DMS79 (cell line): Measurements from ENCODE around the gene ASTN1.

Source experiments
- DNase-seq: peaks from one replicate; lab custom pipeline; 2025; lab: John Stamatoyannopoulos, UW

The ASTN1 gene

GRCh38 chr1:177163844-177164379 lies 600 bp downstream of the ASTN1 start:
- no peak for DNase-seq

DNA sequence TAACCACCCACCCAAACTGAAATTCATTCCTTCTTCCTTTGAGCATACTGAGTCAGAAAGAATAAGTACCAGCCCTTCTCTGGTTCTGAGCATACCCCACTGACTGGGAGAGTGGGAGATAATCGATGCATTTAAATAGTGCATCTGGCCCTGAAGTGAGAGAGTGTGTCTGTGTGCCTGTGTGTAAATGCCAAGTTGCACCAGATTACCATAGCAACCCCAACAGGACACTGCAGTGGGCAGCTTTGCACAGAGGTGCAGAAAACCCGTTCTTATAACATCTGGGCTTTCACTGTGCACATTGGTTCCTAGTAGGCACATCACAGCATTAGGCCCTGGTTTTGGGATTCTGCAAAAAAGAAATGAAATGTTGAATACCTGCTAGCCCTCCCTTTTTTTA lies 2.3 kb downstream of the ASTN1 start:
- DNase-seq: no peak

- DNase-seq: no peak
Measured at GRCh38 chr1:177146499-177146898, 18.0 kb downstream of the ASTN1 start.

GRCh38 chr1:177145106-177146070 lies 19.1 kb downstream of the ASTN1 start:
- DNase-seq: no peak

GRCh38 chr1:177142791-177143271 lies 21.7 kb downstream of the ASTN1 start:
- no peak for DNase-seq

DNA sequence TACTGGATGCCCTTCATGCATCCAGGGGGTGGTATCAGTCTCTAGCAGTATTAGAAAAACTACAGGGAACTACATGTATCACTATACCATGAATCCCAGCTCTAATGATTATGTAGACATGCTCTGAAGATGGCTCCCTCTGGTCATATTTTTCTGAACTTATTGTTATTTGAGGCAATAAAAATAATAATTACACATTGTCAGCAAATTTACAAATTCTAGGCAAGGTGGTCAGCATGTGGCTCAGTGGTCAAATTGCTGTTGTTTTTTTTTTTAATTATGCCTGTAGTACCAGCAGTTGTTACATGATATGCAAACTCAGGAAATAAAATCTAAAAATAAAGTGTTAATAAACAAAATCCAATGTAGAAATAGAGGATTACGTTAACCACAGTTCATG lies 22.5 kb downstream of the ASTN1 start:
- DNase-seq: no peak

- no peak for DNase-seq
Measured at GRCh38 chr1:177138347-177138746, 26.2 kb downstream of the ASTN1 start.

DNA sequence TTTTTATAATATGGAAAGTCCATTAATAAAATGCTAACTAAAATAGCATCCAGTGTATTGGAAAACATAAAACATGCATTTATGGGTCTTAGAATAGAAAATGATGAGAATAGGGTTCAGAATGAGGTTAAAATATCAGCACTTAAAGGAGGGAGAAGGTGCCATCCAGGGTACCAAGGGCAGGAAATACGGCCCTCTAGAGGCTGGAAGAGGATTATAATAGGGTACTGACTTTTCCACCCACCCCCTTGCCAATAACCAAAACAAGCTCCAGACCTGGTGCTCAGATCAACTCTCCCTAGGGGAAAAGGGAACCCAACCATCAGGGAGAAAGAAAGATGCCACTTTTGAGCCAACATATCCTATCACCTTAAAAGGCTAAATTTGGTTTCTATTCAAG lies 26.7 kb downstream of the ASTN1 start:
- DNase-seq: no peak

GRCh38 chr1:177135250-177135649 lies 29.3 kb downstream of the ASTN1 start:
- DNase-seq: no peak

- no peak for DNase-seq
Measured at GRCh38 chr1:177133977-177134538, 30.5 kb downstream of the ASTN1 start.

- no peak for DNase-seq
Measured at GRCh38 chr1:177132141-177132540, 32.4 kb downstream of the ASTN1 start.

GRCh38 chr1:177131723-177132122 lies 32.8 kb downstream of the ASTN1 start:
- no peak for DNase-seq

- peak; percentile 11 for DNase-seq
Measured at GRCh38 chr1:177130451-177130945, 34.0 kb downstream of the ASTN1 start.

- DNase-seq: no peak
Measured at GRCh38 chr1:177128665-177129281, 35.7 kb downstream of the ASTN1 start.

GRCh38 chr1:177126267-177126666 lies 38.2 kb downstream of the ASTN1 start:
- no peak for DNase-seq

DNA sequence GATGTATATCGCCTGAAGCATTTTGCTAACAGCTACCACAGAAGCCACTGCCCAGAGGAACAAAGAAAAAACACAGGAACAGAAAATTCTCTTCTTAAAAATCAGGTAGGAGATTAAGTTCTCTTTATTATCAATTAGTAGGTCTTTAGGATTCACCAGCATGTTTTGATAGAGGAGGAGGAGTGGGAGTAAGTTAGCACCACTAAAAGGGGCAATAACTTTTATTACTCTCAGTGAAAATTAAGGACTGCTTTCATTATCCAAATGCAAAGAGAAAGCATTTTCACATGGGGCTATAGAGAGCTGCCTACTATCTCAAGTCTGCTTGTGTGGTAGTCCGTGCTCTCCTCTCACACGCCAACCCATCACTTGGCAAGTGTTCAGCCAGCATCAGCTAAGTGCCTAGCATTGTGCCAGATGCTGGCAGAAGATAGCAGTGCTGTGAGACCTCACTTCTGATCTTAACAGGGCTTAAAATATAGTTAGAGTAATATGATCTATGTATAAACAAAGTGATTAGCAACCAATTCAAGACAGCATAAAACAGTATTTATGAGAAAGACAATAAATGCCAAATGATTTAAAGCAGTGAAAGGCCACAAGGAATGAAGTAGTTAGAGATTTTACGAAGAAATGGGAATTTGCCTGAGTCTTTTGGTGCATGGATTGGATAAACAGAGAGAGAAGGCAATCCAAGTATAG lies 39.8 kb downstream of the ASTN1 start:
- DNase-seq: no peak

GRCh38 chr1:177122461-177123251 lies 41.9 kb downstream of the ASTN1 start:
- DNase-seq: peak; percentile 69

DNA sequence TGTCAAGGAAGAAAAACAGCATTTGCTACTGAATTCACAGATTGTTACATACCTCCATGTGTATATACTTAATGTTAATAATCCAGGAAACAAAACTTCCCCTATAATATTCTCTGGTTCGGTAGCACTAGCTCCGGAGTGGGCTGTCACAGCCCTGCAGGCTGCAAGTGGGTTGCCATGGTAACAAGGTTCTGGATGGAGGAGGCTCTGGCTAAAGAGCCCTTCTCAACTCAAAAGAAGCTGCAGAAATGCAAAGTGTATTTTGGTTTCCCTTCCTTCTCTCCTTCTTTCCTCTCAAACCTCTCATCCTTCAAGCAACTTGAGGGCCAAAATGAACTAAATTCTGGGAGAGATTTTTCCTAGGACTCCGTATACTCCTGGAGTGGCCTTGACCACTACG lies 45.2 kb downstream of the ASTN1 start:
- DNase-seq: peak; percentile 17

- no peak for DNase-seq
Measured at GRCh38 chr1:177118901-177119300, 45.6 kb downstream of the ASTN1 start.

DNA sequence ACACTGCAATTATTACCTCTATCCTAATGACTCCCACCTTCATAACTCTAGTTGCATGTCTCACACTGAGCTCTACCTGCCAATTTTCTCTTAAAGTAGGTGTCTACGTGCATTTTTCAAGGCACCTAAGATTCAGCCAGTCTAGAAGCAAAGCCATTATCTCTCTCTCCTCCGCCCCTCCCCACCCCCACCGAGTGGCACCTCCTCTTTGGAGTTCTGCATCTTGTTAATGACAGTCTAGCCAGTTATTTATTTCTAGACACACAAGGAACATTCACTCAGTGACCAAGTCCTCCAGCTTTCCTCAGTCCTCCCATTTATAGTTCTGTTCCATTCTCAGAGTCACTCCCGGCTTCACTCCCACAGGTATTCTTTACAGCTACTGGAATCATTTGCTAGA lies 47.6 kb downstream of the ASTN1 start:
- DNase-seq: no peak
